Measurements from ENCODE around the gene CD4.

Gene CD4

DNA sequence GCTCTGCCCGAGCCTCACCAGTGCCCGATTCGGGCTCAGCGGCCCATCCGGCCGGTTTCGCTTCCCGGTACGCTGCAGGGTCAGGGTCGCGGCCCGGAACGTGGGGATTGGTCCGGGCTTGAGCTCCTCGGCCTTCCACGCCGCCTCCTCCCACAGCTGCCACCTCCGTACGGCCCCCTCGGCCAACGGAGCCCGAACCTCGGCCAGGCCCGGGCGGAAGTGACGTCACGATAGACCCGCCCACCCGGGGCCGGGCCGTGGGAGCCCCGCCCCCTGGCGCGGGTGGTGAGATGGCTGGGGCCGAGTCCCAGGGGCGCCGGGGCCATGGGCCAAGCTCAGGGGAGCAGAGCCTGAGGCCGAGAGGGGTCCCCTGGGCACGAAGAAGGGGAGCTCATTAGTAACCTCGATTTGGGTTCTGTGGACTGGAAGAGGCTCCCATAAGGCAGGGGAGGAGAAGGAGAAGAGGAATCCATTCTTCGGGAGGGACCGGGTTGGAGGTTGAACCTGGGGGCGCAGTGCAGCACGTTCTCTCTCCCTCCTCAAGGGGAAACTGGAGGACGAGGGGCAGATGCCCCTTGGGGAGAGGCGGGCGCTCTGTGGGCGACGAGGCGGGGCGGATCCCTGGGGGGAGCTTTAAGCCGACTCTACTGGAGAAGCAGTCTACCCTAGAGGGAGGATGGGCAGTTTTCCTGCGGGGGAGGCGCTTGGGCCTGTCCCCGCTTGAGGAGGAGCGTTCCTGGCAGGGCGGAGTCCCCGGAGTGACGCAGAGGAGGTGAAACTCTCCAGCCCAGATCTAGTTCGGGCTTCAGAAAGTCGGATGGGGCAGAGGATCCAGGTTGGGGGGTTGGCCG lies 36.2 kb upstream of the CD4 start, which contains the start of gene MLF2:
Gene MLF2 (minus strand): TSS at position 221 of the 851 bp plus-strand sequence. CDS start 807 bp downstream, outside the sequence.
- H3K4me3 ChIP-seq (ENCODE audit: low read depth, low read length), result peak within 1 kb of the TSS; percentile 93
- H3K27me3 ChIP-seq (ENCODE audit: insufficient read depth, low read length), result no peaks in the 10 kb centered on the region
- peaks cover 28% of the 10 kb centered on the region for H3K36me3 ChIP-seq (ENCODE audit: insufficient read depth, low read length)
- peaks cover 22% of the 10 kb centered on the region for H3K79me2 ChIP-seq (ENCODE audit: control insufficient read depth, insufficient read depth, low read length, unreplicated experiment)
- H3K4me1 ChIP-seq (ENCODE audit: control insufficient read depth, insufficient read depth, low read length, unreplicated experiment), result peaks cover 14% of the 10 kb centered on the region
- peak within 1 kb of the TSS; percentile 50 for H2AFZ ChIP-seq (ENCODE audit: low read length, unreplicated experiment)
- H3K27ac ChIP-seq (ENCODE audit: low read depth, low read length), result peak within 1 kb of the TSS; percentile 93

DNA sequence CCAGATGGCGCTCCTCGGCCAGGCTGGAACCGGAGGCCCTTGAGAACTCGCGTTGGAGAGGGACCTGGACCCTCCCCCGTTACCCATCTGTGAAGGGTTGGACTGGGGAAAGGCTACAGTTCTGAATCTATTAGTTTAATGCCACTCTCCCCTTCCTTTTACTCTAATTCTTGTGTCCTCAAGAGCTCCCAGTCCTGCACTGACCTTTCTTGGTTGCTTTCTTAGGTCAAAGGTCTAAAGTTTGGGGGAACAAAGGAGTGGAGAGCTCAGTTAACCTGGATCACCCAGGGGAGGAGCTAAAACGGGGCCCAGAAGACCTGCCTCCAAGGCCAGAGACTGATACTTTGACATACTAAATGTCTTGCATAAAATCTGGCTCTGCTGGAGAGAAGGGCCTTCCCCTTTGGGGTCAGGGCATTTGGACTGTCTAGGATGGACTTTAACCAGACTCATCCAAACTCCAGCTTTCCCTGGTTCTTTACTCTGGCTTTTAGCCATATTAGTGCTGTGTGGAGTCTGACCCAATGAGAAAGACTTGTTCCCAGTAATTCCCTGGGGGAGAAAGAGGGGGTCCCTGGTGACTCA lies 35.5 kb upstream of the CD4 start:
- H3K27ac ChIP-seq (ENCODE audit: low read depth, low read length), result no peak overlapping the region
- H3K27me3 ChIP-seq (ENCODE audit: insufficient read depth, low read length), result no peaks in the 10 kb centered on the region
- H3K4me3 ChIP-seq (ENCODE audit: low read depth, low read length), result peak overlapping the region; percentile 31
- peaks cover 22% of the 10 kb centered on the region for H3K79me2 ChIP-seq (ENCODE audit: control insufficient read depth, insufficient read depth, low read length, unreplicated experiment)
- no peak overlapping the region for H2AFZ ChIP-seq (ENCODE audit: low read length, unreplicated experiment)
- peaks cover 14% of the 10 kb centered on the region for H3K4me1 ChIP-seq (ENCODE audit: control insufficient read depth, insufficient read depth, low read length, unreplicated experiment)
- peaks cover 22% of the 10 kb centered on the region for H3K36me3 ChIP-seq (ENCODE audit: insufficient read depth, low read length)

DNA sequence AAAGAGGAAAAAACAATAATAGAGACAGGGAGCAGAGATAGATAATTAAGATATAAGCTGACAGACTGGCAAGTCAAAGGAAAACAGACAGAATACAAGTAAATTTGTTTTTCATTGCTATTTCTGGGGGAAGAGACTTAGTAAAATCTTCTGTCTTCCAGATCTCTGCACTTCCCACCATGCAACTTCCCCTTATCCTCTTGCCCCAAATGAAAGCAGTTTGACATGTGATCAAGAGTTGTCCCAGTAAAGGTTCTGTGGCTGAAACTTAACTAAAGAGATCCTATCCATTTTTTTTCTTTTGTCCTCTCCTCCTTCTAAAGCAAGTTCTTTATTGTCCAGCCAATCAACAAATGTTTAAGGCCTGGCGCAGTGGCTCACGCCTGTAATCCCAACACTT lies 34.9 kb upstream of the CD4 start:
- Histone ChIP-seq H3K4me1 (ENCODE audit: control insufficient read depth, insufficient read depth, low read length, unreplicated experiment) (peaks cover 14% of the 10 kb centered on the region), H3K27me3 (ENCODE audit: insufficient read depth, low read length) (no peaks in the 10 kb centered on the region), H2AFZ (ENCODE audit: low read length, unreplicated experiment) (no peak overlapping the region), H3K79me2 (ENCODE audit: control insufficient read depth, insufficient read depth, low read length, unreplicated experiment) (peaks cover 22% of the 10 kb centered on the region), H3K27ac (ENCODE audit: low read depth, low read length) (no peak overlapping the region), H3K36me3 (ENCODE audit: insufficient read depth, low read length) (peaks cover 18% of the 10 kb centered on the region), H3K4me3 (ENCODE audit: low read depth, low read length) (no peak overlapping the region)

DNA sequence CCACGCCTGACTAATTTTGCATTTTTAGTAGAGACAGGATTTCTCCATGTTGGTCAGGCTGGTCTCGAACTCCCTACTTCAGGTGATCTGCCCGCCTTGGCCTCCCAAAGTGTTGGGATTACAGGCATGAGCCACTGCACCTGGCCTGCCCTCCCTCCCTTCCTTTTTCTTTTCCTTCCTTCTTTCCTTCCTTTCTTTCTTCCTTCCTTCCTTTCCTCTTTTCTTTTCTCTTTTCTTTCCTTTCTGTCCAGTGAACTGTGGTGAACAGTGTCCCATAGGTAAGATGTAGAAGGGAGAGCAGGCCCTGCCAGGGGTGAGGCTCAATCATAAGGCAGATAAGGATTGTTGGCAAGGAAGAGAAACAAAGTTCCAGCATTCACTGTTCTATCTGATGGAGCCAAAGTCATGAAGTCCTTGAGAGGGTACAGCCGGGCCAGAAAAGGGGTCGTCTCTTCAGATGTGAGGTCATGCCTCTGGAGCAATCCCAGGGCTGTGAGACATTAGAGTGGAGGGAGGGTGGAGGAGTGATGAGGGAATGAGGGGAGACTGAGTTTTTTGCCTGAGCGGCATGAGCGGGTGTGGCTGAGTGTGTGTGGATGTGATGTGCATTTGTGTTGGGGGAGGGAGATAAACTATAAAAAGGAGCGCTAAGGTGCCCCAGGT lies 32.2 kb upstream of the CD4 start:
- no peak overlapping the region for H3K27ac ChIP-seq (ENCODE audit: low read depth, low read length)
- H3K27me3 ChIP-seq (ENCODE audit: insufficient read depth, low read length), result no peaks in the 10 kb centered on the region
- H3K4me1 ChIP-seq (ENCODE audit: control insufficient read depth, insufficient read depth, low read length, unreplicated experiment), result peaks cover 8% of the 10 kb centered on the region
- no peak overlapping the region for H3K4me3 ChIP-seq (ENCODE audit: low read depth, low read length)
- peaks cover 7% of the 10 kb centered on the region for H3K79me2 ChIP-seq (ENCODE audit: control insufficient read depth, insufficient read depth, low read length, unreplicated experiment)
- H2AFZ ChIP-seq (ENCODE audit: low read length, unreplicated experiment), result no peak overlapping the region
- no peaks in the 10 kb centered on the region for H3K36me3 ChIP-seq (ENCODE audit: insufficient read depth, low read length)

DNA sequence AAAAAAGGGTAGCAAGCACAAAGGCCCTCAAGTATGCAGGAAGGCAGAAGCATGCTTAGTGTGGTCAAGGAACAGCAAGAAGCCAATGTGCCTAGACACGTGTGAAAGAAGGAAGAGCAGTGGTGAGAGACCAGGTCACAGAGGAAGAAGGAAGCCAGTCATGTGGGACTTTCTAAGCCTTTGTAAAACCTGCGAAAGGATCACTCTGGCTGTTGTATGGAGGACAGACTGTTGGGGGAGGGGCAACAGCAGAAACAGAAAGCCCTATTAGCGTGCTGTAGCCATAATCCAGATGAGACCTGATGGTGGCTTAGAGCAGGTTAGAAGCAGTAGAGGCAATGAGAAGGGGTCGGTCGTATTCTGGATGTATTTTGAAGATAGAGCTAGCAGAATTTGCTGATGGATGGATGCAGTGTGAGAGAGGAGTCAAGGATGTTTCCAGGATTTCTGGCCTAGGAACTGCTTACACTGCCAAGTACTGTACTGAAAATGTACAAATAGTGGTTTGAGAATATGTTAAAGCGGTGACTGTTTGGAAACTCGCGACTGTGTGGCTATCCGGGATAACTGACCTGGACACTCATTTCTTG lies 30.7 kb upstream of the CD4 start:
- Histone ChIP-seq H3K36me3 (ENCODE audit: insufficient read depth, low read length) (no peaks in the 10 kb centered on the region), H3K4me1 (ENCODE audit: control insufficient read depth, insufficient read depth, low read length, unreplicated experiment) (peaks cover 14% of the 10 kb centered on the region), H3K27ac (ENCODE audit: low read depth, low read length) (no peak overlapping the region), H3K27me3 (ENCODE audit: insufficient read depth, low read length) (no peaks in the 10 kb centered on the region), H3K4me3 (ENCODE audit: low read depth, low read length) (no peak overlapping the region), H2AFZ (ENCODE audit: low read length, unreplicated experiment) (no peak overlapping the region), H3K79me2 (ENCODE audit: control insufficient read depth, insufficient read depth, low read length, unreplicated experiment) (no peaks in the 10 kb centered on the region)

DNA sequence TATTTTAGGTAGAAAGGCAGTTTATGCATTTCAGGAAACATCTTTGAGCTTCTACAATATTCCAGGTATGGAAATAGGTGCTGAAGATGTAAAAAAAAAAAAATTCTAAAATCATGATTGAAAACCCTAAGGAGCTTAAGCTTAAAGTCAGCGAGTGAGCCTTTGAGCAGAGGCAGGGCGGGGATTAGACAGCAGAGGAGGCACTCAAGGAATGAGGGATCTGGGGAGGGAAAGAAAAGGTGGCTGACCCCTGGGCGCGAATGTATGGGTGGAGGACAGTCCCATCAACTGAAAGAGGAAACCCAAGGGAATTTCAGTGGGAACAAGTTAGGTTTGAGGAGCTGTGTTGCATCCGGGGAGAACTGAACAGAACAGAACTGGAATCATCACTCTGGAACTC lies 29.6 kb upstream of the CD4 start:
- Histone ChIP-seq H3K79me2 (ENCODE audit: control insufficient read depth, insufficient read depth, low read length, unreplicated experiment) (no peaks in the 10 kb centered on the region), H3K4me3 (ENCODE audit: low read depth, low read length) (no peak overlapping the region), H3K27me3 (ENCODE audit: insufficient read depth, low read length) (no peaks in the 10 kb centered on the region), H2AFZ (ENCODE audit: low read length, unreplicated experiment) (no peak overlapping the region), H3K4me1 (ENCODE audit: control insufficient read depth, insufficient read depth, low read length, unreplicated experiment) (peaks cover 11% of the 10 kb centered on the region), H3K36me3 (ENCODE audit: insufficient read depth, low read length) (no peaks in the 10 kb centered on the region), H3K27ac (ENCODE audit: low read depth, low read length) (no peak overlapping the region)

DNA sequence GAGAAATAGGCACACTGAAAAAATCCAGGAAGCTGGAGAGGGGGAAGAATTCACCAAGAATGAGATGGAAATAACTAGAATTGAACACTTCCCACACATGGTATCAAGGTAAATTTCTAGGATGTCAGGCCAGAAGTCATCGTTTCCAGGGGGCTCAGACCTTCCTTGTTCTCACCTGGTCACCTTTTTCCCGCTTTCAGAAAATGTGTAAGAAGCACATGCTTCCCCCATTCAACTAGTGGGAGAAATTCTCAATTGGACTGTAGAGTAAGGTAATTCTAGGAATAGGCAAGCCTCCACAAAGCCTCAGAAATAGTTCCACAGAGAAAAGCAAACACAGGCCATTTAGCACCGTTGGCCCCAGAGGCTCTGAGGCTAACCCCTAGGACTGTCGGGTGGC lies 25.9 kb upstream of the CD4 start:
- H3K27me3 ChIP-seq (ENCODE audit: insufficient read depth, low read length), result no peaks in the 10 kb centered on the region
- peak overlapping the region; percentile 79 for H3K27ac ChIP-seq (ENCODE audit: low read depth, low read length)
- peaks cover 25% of the 10 kb centered on the region for H3K4me1 ChIP-seq (ENCODE audit: control insufficient read depth, insufficient read depth, low read length, unreplicated experiment)
- H3K4me3 ChIP-seq (ENCODE audit: low read depth, low read length), result peak overlapping the region; percentile 89
- H3K36me3 ChIP-seq (ENCODE audit: insufficient read depth, low read length), result no peaks in the 10 kb centered on the region
- H3K79me2 ChIP-seq (ENCODE audit: control insufficient read depth, insufficient read depth, low read length, unreplicated experiment), result peaks cover 25% of the 10 kb centered on the region
- peak overlapping the region; percentile 79 for H2AFZ ChIP-seq (ENCODE audit: low read length, unreplicated experiment)

DNA sequence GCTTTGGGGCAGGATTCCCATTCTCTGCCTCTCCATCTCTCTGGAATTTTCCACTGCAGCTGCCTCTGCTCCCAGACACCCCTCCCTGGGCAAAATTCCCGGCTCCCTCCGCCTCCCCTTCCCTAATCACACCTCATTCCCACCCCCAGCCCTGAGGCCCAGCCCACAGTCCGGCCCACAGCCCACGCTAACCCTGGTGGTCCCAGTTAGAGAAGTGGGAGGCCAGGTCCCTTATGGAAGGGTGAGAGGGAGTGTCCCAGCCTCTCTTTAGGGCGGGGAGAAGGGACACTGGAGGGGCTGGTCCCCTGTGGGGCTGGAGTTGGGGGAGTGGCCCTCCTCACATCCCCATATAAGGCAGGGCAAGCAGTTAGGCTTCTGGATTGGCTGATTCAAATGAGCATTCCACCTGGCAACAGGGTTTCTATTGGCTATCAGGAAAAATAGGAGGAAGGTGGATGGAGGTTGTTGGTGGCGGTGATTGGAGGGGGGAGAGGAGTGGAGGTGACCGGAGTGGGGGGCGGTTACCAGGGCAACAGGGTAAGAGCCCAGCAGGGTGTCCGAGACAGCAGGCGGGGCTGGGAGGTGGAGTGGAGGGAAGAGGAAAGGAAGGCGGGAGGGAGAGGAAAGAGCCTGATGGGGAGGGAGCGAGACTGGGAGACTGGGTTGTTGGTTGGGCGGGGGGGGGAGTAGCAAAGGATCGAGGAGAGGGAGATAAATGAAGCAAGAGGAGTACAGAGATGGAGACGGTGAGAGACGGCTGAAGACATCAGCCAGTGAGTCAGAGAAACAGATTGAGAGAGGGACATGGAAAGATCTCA lies 25.1 kb upstream of the CD4 start:
- peaks cover 32% of the 10 kb centered on the region for H3K79me2 ChIP-seq (ENCODE audit: control insufficient read depth, insufficient read depth, low read length, unreplicated experiment)
- no peaks in the 10 kb centered on the region for H3K36me3 ChIP-seq (ENCODE audit: insufficient read depth, low read length)
- H3K4me3 ChIP-seq (ENCODE audit: low read depth, low read length), result peak overlapping the region; percentile 89
- H3K4me1 ChIP-seq (ENCODE audit: control insufficient read depth, insufficient read depth, low read length, unreplicated experiment), result peaks cover 34% of the 10 kb centered on the region
- no peaks in the 10 kb centered on the region for H3K27me3 ChIP-seq (ENCODE audit: insufficient read depth, low read length)
- H3K27ac ChIP-seq (ENCODE audit: low read depth, low read length), result peak overlapping the region; percentile 79
- H2AFZ ChIP-seq (ENCODE audit: low read length, unreplicated experiment), result peak overlapping the region; percentile 79

DNA sequence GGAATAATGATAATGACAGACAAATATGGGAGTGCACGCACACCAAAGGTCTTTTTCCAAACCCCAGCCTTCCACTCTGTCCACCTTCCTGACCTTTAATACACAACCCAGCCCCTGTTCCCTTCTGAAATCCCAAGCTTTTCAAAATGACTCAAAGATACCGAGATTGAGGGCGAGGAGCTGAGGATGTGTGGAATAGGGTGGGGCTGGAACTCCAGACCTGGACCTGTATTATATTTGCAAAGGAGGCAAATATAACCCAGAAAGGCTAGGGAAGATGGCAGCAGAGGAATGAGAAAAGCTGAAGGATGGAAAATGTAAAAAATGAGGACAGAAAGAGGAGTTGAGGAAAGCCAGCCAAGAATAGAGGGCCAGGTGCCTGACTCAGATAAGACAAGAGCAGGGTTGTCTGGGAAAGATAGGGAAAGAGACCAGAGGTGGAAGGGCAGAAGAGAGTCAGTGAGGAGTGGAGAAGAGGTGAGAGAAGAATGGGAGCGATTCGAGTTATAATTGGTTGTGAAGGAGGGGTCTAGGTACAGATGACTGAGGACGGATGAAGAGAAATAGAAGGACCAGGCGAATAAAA lies 24.2 kb upstream of the CD4 start:
- peak overlapping the region; percentile 89 for H3K4me3 ChIP-seq (ENCODE audit: low read depth, low read length)
- H3K27ac ChIP-seq (ENCODE audit: low read depth, low read length), result peak overlapping the region; percentile 79
- peaks cover 35% of the 10 kb centered on the region for H3K4me1 ChIP-seq (ENCODE audit: control insufficient read depth, insufficient read depth, low read length, unreplicated experiment)
- peaks cover 32% of the 10 kb centered on the region for H3K79me2 ChIP-seq (ENCODE audit: control insufficient read depth, insufficient read depth, low read length, unreplicated experiment)
- H3K36me3 ChIP-seq (ENCODE audit: insufficient read depth, low read length), result no peaks in the 10 kb centered on the region
- peak overlapping the region; percentile 51 for H2AFZ ChIP-seq (ENCODE audit: low read length, unreplicated experiment)
- no peaks in the 10 kb centered on the region for H3K27me3 ChIP-seq (ENCODE audit: insufficient read depth, low read length)

All from ACC112 (cell line).